GM12875 (cell line): ENCODE data around the gene MBD2.
"Not testable (repeated sequence)": the region's sequence is repeated elsewhere in the genome, so short reads cannot be mapped to it uniquely, and the experiment has no call there.

ENCODE experiments used
- H3K4me3 ChIP-seq: one replicate; pipeline ENCODE4 v1.5.1; 2011; ENCODE audit warnings: low read depth, low read length, control low read depth
- TF ChIP-seq, protein P1 (sequence below): IDR thresholded peaks from 2 replicates; pipeline ENCODE4 v1.5.1; 2011; ENCODE audit warnings: low read depth, mild to moderate bottlenecking, control low read depth, inconsistent platforms, low read length, moderate library complexity, borderline replicate concordance; ENCODE audit not compliant: insufficient read depth

The MBD2 gene

GRCh38 chr18:54209471-54210180, 14.8 kb downstream of the MBD2 start:
- TF ChIP-seq, protein P1, sequence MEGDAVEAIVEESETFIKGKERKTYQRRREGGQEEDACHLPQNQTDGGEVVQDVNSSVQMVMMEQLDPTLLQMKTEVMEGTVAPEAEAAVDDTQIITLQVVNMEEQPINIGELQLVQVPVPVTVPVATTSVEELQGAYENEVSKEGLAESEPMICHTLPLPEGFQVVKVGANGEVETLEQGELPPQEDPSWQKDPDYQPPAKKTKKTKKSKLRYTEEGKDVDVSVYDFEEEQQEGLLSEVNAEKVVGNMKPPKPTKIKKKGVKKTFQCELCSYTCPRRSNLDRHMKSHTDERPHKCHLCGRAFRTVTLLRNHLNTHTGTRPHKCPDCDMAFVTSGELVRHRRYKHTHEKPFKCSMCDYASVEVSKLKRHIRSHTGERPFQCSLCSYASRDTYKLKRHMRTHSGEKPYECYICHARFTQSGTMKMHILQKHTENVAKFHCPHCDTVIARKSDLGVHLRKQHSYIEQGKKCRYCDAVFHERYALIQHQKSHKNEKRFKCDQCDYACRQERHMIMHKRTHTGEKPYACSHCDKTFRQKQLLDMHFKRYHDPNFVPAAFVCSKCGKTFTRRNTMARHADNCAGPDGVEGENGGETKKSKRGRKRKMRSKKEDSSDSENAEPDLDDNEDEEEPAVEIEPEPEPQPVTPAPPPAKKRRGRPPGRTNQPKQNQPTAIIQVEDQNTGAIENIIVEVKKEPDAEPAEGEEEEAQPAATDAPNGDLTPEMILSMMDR = no peak
- peak overlapping the region; percentile 16 for H3K4me3 ChIP-seq

GRCh38 chr18:54206447-54206846, 18.0 kb downstream of the MBD2 start:
- TF ChIP-seq, protein P1 = no peak
- H3K4me3 ChIP-seq = no peak overlapping the region

- no peak overlapping the region for H3K4me3 ChIP-seq
- TF ChIP-seq, protein P1 = no peak
These were observed 18.5 kb downstream of the MBD2 start for GRCh38 chr18:54205959-54206358.

GRCh38 chr18:54205448-54205847, 19.0 kb downstream of the MBD2 start:
- not testable (repeated sequence) for H3K4me3 ChIP-seq

GRCh38 chr18:54204883-54205282, 19.6 kb downstream of the MBD2 start:
- TF ChIP-seq, protein P1 = no peak
- H3K4me3 ChIP-seq = no peak overlapping the region

GRCh38 chr18:54203914-54204313, 20.6 kb downstream of the MBD2 start:
- H3K4me3 ChIP-seq = no peak overlapping the region
- TF ChIP-seq, protein P1 = no peak

DNA sequence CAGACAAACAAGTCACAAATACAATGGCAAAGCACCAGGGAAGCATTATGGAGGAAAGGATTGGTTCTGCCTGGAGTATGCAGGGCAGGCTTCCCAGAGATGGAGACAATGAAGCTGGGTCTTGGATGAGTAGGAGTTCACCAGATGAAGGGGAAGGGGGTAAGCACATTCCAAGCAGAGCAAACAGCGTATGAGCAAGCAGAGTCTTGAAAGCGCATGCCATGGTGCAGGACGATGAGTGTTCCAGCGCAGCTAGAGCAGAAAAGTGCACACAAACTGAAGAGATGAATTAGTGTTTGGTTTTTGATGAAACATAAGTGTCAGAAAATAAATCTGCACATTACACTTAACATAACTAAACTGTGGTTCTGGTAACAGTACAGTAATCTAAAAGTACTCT, 21.6 kb downstream of the MBD2 start:
- TF ChIP-seq, protein P1 = no peak
- H3K4me3 ChIP-seq = no peak overlapping the region
